Occipital lobe (tissue), 2 donors: ENCODE data around the gene OXGR1. TPM values are rescaled to one million over a fixed set of nuclear protein-coding genes. Genes with fewer than 3 reads are reported as not detected.
"Not testable (repeated sequence)": the region's sequence is repeated elsewhere in the genome, so short reads cannot be mapped to it uniquely, and the experiment has no call there.

ENCODE experiments used
- DNase-seq: peaks from one replicate; lab custom pipeline; 2025; lab: John Stamatoyannopoulos, UW
- total RNA-seq: library from RNA; depleted of rRNA; stranded (reverse); fragments of >200 nt; gene quantifications from one replicate; pipeline ENCODE4 v1.2.3, GENCODE V29; 2014

OXGR1 gene
- total RNA-seq, 1 donor from 2014 or later = not detected

GRCh38 chr13:97005625-97006262 lies 11.5 kb upstream of the OXGR1 start:
- DNase-seq = no peak

GRCh38 chr13:97004886-97005285 lies 10.6 kb upstream of the OXGR1 start:
- no peak for DNase-seq

GRCh38 chr13:97004096-97004876 lies 10.0 kb upstream of the OXGR1 start:
- no peak for DNase-seq

- DNase-seq = no peak
Measured at GRCh38 chr13:97003071-97003470, 8.8 kb upstream of the OXGR1 start.

GRCh38 chr13:97002581-97002980 lies 8.3 kb upstream of the OXGR1 start:
- DNase-seq = no peak

- DNase-seq = no peak
Measured at GRCh38 chr13:97001636-97002035, 7.4 kb upstream of the OXGR1 start.

- no peak for DNase-seq
Measured at GRCh38 chr13:97000295-97000925, 6.1 kb upstream of the OXGR1 start.

- no peak for DNase-seq
Measured at GRCh38 chr13:96999091-96999490, 4.8 kb upstream of the OXGR1 start.

GRCh38 chr13:96998051-96998450 lies 3.8 kb upstream of the OXGR1 start:
- no peak for DNase-seq

- DNase-seq = no peak
Measured at GRCh38 chr13:96996886-96997285, 2.6 kb upstream of the OXGR1 start.

- DNase-seq = no peak
Measured at GRCh38 chr13:96996107-96996506, 1.8 kb upstream of the OXGR1 start.

- DNase-seq = no peak
Measured at GRCh38 chr13:96994858-96995243, 575 bp upstream of the OXGR1 start.

GRCh38 chr13:96993634-96994016 lies 651 bp downstream of the OXGR1 start:
- no peak for DNase-seq

- DNase-seq = no peak
Measured at GRCh38 chr13:96992633-96993032, 1.6 kb downstream of the OXGR1 start.

GRCh38 chr13:96991072-96991471 lies 3.2 kb downstream of the OXGR1 start:
- no peak for DNase-seq

- DNase-seq = no peak
Measured at GRCh38 chr13:96988441-96988840, 5.8 kb downstream of the OXGR1 start.

GRCh38 chr13:96984051-96984508 lies 10.2 kb downstream of the OXGR1 start:
- DNase-seq = no peak

GRCh38 chr13:96982672-96983071 lies 11.6 kb downstream of the OXGR1 start:
- no peak for DNase-seq

- DNase-seq = not testable (repeated sequence)
Measured at GRCh38 chr13:96979861-96980260, 14.4 kb downstream of the OXGR1 start.

- DNase-seq = no peak
Measured at GRCh38 chr13:96968027-96968426, 26.2 kb downstream of the OXGR1 start.

- no peak for DNase-seq
Measured at GRCh38 chr13:96967248-96967745, 27.0 kb downstream of the OXGR1 start.

- no peak for DNase-seq
Measured at GRCh38 chr13:96966415-96967102, 27.7 kb downstream of the OXGR1 start.
